ENCODE results near the gene EPB41L4A.
"Not testable (repeated sequence)": the region's sequence is repeated elsewhere in the genome, so short reads cannot be mapped to it uniquely, and the experiment has no call there.

The EPB41L4A gene

DNA sequence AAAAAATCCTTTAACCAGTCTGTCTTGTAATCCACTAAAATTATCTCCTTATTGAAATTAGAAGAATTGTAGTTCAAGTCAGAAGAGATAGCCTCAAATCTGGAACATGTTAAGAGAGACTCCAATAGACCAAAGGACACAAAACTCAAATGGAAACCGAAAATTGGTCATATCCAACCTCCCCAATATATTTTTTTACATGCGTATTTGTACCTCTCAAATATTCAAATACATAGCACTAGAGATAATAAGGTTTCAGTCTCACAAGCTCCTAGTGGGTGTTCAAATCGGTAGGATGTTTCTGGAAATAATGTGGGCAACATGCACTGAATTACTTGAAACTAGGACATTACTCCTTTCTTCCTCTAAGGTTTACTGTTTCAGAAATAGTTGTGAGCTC is 33.5 kb downstream of the EPB41L4A start:
- no peak for TF ChIP-seq GATA1 (IDR thresholded peaks at IDR 0.05; ENCODE audit: low read depth, low read length)
- no peak for TF ChIP-seq POLR2A (IDR thresholded peaks at IDR 0.05; ENCODE audit: low read length)
- no peak for DNase-seq

DNA sequence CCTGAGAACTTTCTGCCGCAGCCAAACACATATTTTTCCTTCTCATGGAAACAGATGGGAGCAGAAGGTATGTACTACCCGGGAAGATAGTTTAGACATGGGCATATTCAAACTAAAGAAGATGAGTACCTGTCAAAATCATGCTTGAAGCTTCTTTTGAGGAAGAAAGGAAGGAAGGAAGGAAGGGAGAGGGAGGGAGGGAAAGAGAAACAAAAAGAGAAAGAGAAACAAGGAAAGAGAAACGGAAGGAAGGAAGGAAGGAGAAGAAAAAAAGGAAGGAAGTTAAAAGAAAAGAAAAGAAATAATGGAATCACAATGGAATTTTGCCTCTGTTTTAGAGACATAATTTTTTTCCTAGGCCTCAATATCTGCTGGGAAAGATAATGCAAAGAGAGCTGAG is 34.6 kb downstream of the EPB41L4A start:
- no peak for TF ChIP-seq GATA1 (IDR thresholded peaks at IDR 0.05; ENCODE audit: low read depth, low read length)
- no peak for TF ChIP-seq POLR2A (IDR thresholded peaks at IDR 0.05; ENCODE audit: low read length)
- no peak for DNase-seq

DNA sequence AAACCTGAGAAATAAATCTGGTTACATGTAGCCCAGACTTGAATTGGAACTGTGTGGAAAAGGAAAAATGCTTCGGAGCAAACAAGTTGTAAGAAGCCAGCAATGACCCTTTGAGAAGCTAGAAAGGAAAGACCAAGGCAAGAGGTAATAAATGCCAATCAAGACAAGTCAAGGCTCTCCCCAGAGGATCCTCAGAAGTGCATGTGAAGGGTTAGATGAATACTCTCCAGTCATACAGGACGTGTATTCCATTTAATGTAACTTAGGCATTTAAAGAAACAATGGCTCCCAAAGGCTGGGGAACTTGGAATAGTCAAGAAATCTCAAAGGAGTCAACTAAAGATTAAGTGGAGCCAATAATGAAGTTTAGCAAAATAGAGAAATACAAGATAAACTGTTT is 36.2 kb downstream of the EPB41L4A start:
- TF ChIP-seq POLR2A (IDR thresholded peaks at IDR 0.05; ENCODE audit: low read length) (no peak), GATA1 (IDR thresholded peaks at IDR 0.05; ENCODE audit: low read depth, low read length) (no peak)

DNA sequence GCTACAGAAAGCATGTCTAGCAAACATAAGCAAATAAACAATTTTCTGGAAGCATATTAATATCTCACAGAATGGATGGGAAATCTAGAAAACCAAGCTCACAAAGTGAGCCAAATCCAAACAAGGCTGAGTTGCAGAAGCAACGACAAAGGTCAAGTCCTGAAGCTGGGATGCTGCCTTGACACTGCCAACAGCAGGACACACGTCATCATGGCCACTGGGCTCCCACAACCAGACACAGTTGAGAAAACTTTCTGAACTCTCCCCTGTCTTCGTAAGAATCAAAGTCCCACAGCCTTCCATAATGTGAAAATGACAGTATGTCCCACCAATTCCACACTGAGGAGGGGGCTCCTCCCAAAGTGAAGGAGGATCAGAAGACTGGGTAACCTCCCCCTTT is 37.6 kb downstream of the EPB41L4A start:
- DNase-seq, result no peak
- TF ChIP-seq POLR2A (IDR thresholded peaks at IDR 0.05; ENCODE audit: low read length) (no peak), GATA1 (IDR thresholded peaks at IDR 0.05; ENCODE audit: low read depth, low read length) (no peak)

More for the DNA sequence above, 36.2 kb downstream of the EPB41L4A start:
- no peak for DNase-seq

DNA sequence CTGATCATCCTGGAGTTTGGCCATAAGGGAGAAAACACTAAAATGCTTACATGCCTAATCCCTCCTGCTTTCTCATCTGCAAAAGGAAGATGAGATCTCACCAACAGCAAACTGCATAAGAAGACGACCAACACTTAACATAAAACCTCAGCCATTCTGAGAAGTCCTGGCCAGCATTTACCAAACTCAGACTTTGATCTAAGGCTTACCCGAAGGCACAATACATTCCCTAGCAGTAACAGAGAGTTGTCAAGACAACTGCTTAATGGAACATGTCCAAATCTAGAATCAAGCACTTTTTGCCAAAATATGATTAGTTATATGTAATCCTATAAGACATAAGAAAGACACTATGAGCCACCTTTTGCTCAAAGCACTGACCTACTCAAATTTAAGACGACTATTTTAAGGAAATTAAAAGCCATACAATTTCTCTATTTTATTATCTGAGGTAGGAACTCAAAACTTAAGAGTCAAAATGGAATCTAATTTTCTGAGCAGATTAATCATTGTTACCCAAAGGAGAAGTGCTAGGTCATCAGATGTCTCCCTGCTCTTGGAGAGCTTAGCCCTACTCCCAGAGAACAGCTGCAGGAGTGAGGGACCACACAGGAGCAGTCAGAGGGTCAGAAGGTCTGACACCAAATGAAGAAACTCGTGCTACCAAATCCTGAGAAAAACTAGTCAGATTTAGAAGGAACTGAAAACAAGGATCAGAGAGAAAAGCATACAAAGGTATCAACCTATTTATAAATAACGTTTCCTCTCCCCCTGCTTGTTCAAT is 39.3 kb downstream of the EPB41L4A start:
- no peak for TF ChIP-seq POLR2A (IDR thresholded peaks at IDR 0.05; ENCODE audit: low read length)
- no peak for TF ChIP-seq GATA1 (IDR thresholded peaks at IDR 0.05; ENCODE audit: low read depth, low read length)
- DNase-seq, result no peak

DNA sequence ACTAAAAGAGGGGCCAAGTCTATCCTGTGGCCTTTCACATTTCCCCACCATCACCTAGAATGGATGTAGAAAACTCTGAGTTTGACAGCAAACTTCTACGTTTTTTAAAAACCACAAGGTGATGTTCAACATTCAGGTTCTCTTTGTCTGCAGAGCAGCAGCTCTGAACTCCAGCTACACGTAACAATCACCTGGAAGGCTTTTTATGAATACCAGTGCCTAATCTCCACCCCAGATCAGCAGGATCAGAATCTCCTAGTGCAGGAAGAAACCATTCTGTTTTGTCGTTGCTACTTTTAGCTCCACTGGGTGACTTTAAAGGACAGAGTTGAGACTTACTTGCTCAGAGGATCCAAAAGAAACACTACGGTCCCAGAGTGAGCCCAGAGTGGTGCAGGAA is 44.3 kb downstream of the EPB41L4A start:
- TF ChIP-seq POLR2A (IDR thresholded peaks at IDR 0.05; ENCODE audit: low read length), result no peak
- TF ChIP-seq GATA1 (IDR thresholded peaks at IDR 0.05; ENCODE audit: low read depth, low read length), result no peak
- DNase-seq, result no peak

DNA sequence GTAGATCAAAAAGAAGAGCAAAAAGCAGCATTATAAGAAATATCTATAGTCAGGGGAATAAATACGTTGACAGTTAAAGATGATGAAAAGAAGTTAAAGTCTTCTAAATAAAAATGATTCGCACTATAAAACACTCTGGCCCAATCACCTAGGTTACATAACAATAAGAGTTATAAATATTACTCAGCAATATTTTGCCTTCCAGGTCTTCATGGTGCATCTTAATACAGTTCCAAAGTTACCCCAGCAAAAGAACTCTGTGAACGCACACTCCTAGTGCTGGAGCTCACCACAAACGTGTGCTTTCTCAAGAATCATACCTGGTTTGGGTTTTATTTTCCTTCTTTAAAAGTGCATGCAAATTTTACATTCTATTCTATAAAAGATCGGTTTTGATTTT is 44.7 kb downstream of the EPB41L4A start:
- DNase-seq, result no peak
- TF ChIP-seq GATA1 (IDR thresholded peaks at IDR 0.05; ENCODE audit: low read depth, low read length), result no peak
- no peak for TF ChIP-seq POLR2A (IDR thresholded peaks at IDR 0.05; ENCODE audit: low read length)

DNA sequence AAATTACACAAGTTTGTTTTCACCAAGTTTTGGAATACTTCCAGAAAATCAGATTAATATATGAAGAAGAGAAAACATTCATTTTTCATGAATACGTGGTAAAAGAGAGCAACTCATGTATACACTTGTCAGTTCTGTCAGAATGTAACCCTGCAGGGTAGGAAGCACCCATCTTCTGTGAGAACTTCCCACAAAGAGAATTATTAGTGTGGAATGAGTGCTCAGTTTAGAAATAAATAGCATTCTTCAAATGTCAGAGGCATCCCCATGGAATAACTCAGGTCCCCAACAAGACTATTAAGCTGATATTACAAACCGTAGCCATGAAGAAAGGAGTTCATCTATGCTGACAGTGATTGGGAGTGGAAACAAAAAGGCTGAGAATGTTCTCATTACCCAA is 45.2 kb downstream of the EPB41L4A start:
- no peak for TF ChIP-seq POLR2A (IDR thresholded peaks at IDR 0.05; ENCODE audit: low read length)
- TF ChIP-seq GATA1 (IDR thresholded peaks at IDR 0.05; ENCODE audit: low read depth, low read length), result no peak
- no peak for DNase-seq

DNA sequence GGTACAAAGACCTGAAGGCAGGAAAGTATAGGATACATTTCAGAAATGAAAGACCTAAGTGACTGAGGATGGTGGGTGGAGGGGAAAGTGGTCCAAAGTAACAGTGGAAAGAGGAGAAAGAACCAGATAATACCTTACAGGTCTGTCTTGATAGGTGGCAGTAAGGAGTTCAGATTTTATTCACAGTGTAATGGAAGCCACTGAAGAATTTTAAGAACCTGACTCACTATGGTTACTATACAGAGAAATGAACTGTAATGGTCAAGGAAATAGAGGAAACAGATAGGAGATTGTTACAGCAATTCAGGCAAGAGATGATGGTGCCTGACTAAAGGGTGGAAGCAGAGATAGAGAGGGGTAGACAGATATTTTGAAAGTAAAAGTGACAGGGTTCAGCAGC is 46.5 kb downstream of the EPB41L4A start:
- no peak for DNase-seq

DNA sequence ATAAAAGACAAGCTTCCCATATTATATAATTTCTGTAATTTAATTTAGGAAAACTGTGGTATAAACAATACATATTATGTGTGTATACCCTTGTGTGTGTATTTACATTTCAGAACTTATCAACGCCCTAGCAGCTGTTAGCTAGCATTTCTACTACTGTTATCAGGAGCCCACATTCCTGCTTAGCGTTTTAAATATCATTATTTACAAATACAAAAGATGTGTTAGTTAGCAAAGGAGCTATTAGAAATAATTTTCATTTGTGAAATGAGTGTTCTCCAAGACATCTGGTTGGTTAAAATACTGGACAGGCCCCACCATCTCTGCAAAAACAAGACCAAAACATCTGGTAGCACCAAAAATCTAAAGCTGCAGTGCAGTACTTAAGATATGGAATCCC is 48.0 kb downstream of the EPB41L4A start:
- DNase-seq, result peak; percentile 66 to 80
- no peak for TF ChIP-seq POLR2A (IDR thresholded peaks at IDR 0.05; ENCODE audit: low read length)
- no peak for TF ChIP-seq GATA1 (IDR thresholded peaks at IDR 0.05; ENCODE audit: low read depth, low read length)

More for the DNA sequence above, 46.5 kb downstream of the EPB41L4A start:
- TF ChIP-seq POLR2A (IDR thresholded peaks at IDR 0.05; ENCODE audit: low read length) (no peak), GATA1 (IDR thresholded peaks at IDR 0.05; ENCODE audit: low read depth, low read length) (no peak)

DNA sequence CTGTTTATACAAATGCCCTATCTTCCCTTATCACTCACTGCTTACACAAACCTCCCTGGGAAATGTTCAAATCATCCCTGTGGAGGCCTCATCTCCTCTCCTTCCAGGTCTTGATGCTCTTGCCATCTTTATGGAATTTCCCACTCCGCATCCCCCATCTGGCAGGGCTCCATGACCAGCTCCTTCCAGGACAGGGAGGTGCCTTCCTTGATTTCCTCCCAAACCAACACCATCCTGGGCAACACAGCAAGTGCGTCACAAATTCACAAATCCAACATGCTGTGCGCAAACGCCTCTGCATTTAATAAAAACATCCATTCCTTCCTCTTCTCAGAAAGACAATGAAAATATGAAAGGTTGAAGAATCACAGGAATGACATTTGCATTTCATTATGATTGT is 51.7 kb downstream of the EPB41L4A start:
- no peak for DNase-seq
- TF ChIP-seq GATA1 (IDR thresholded peaks at IDR 0.05; ENCODE audit: low read depth, low read length) (no peak), POLR2A (IDR thresholded peaks at IDR 0.05; ENCODE audit: low read length) (no peak)

DNA sequence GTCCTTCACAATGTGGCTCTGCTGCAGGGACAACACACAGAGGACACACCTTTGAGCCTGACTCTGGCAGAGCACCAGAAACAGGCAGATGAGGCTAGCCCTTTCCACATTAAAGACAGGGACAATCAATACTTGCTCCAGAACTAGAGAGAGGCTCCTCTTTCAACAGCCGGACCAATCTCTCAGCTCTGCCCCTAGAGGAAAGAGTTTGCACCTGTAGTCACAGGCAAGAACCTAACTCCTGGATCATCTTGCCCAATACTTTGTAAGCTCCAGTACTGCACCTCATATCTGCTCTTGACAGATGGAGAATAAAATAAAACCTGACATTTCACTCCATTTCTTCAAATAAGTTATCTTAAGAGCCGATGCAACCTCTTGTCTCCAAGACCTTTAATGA is 52.1 kb downstream of the EPB41L4A start:
- peak; percentile 70 to 76 for DNase-seq
- TF ChIP-seq GATA1 (IDR thresholded peaks at IDR 0.05; ENCODE audit: low read depth, low read length) (no peak), POLR2A (IDR thresholded peaks at IDR 0.05; ENCODE audit: low read length) (no peak)

DNA sequence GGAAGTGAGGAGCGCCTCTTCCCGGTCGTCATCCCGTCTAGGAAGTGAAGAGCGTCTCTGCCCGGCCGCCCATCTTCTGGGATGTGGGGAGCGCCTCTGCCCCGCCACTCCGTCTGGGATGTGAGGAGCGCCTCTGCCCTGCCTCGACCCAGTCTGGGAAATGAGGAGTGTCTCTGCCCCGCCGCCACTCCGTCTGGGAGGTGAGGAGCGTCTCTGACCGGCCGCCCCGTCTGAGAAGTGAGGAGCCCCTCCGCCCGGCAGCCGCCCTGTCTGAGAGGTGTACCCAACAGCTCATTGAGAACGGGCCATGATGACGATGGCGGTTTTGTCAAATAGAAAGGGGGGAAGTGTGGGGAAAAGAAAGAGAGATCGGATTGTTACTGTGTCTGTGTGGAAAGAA is 58.3 kb downstream of the EPB41L4A start:
- not testable (repeated sequence) for DNase-seq

DNA sequence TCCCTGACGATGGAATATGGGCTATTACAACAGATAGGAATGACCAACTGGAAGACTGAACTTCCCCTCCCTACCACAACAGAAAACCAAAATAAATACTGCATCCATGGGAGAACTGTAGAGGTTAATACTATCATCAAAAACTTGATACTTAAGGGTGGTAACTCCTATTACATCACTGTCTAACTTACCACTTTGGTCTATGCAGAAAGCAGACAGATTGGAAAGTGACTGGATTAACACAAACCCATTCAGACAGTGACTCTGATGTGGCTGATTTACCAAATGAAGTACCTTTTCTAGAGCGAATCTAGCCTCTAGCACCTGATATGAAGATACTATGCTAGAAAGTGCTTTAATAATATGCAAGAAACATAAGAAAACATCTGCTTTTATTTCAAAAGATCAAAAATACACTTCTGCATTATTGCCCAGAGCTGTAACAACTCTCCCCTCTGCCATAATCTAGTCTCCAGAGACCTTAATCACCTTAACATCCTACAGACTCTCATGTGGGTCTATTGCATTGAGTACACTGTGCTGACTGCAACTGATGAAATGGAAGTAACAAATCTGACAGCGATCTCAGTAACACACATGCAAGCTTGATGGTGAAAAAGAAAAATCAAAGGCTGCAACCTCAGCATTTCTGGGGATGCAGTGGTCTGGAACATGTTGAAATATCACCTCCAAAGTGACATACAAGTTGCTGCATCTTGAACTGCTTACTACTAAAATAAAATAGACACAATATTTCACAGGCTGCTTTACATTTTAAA is 62.7 kb downstream of the EPB41L4A start:
- TF ChIP-seq POLR2A (IDR thresholded peaks at IDR 0.05; ENCODE audit: low read length), result no peak
- no peak for TF ChIP-seq GATA1 (IDR thresholded peaks at IDR 0.05; ENCODE audit: low read depth, low read length)
- DNase-seq, result no peak
